Endothelial cell of umbilical vein (primary cell): Measurements from ENCODE around the gene NEDD1. TPM values are rescaled to one million over a fixed set of nuclear protein-coding genes. Genes with fewer than 3 reads are reported as not detected.

Source experiments
- Bru-seq: library from RNA; stranded (reverse); fragments of 400-500 nt; gene quantifications from one replicate; lab custom pipeline; 2021; lab: Mats Ljungman, UMichigan
- BruChase-seq, 2 experiments: library from RNA; stranded (reverse); fragments of 400-500 nt; gene quantifications; one replicate each; lab custom pipeline; 2021; lab: Mats Ljungman, UMichigan
- BruUV-seq: library from RNA; stranded (reverse); fragments of 400-500 nt; replicated peaks from 2 replicates; lab custom pipeline; 2021; lab: Mats Ljungman, UMichigan
- CTCF ChIA-PET: fragments of 300-600, 350-600 bp; sonication (Branson Sonifier 250); formaldehyde crosslinking; loops from one replicate; lab custom pipeline; 2021; ENCODE audit warnings: antibody characterized with exemption, inconsistent platforms; lab: Charles Lee
- POLR2A ChIA-PET: fragments of 300-600, 350-600 bp; sonication (Branson Sonifier 250); formaldehyde crosslinking; loops from one replicate; lab custom pipeline; 2021; ENCODE audit warnings: antibody characterized with exemption, inconsistent platforms; lab: Charles Lee
- DNase-seq: peaks from one replicate; pipeline ENCODE4 v3.0.0-alpha.2; 2011; ENCODE audit warnings: low read depth, low spot score
- FAIRE-seq: peaks from 2 replicates; lab custom pipeline; 2011; peaks lifted over from hg19 to GRCh38; lab: Jason Lieb, UNC
- H2AFZ ChIP-seq: 2 replicates; pipeline ENCODE4 v1.6.0; 2012; ENCODE audit warnings: low read depth, low read length, control low read depth, inconsistent platforms
- H3K27ac ChIP-seq: 2 replicates; pipeline ENCODE4 v1.5.1; 2011; ENCODE audit warnings: low read depth, mild to moderate bottlenecking, control low read depth, low read length, moderate library complexity; ENCODE audit not compliant: insufficient read depth
- H3K27me3 ChIP-seq, 2 experiments: 2 replicates each; pipeline versions ENCODE4 v1.6.0 to v1.6.1; 2011; ENCODE audit warnings: low read length in 2 of 2, mixed read lengths in 1 of 2; ENCODE audit not compliant: control insufficient read depth in 2 of 2, insufficient read depth in 2 of 2
- H3K36me3 ChIP-seq, 2 experiments: 2 replicates in 1 of 2; 3 replicates in 1 of 2; pipeline ENCODE4 v1.5.1; 2011; ENCODE audit warnings: low read length in 2 of 2, mild to moderate bottlenecking in 1 of 2, moderate library complexity in 1 of 2; ENCODE audit not compliant: control insufficient read depth in 2 of 2, insufficient read depth in 2 of 2; ENCODE audit errors: extremely low read depth in 1 of 2
- H3K4me1 ChIP-seq: 3 replicates; pipeline ENCODE4 v1.5.1; 2011; ENCODE audit warnings: mild to moderate bottlenecking, low read length; ENCODE audit not compliant: control insufficient read depth, insufficient read depth; ENCODE audit errors: extremely low read depth
- H3K4me2 ChIP-seq: 2 replicates; pipeline ENCODE4 v1.6.1; 2011; ENCODE audit warnings: low read length, control low read depth, mixed read lengths; ENCODE audit not compliant: insufficient read depth
- H3K4me3 ChIP-seq, 3 experiments: fragments of 200-600 bp in 1 of 3; sonication (generic), shearing (Covaris generic) in 1 of 3; replicated peaks in 1 of 3; 2 replicates each; pipeline ENCODE4 v1.5.1; 2011 to 2016; ENCODE audit warnings: control low read depth in 3 of 3, low read length in 3 of 3, mild to moderate bottlenecking in 2 of 3, inconsistent platforms in 1 of 3, low read depth in 1 of 3, moderate library complexity in 1 of 3; ENCODE audit not compliant: insufficient read depth in 1 of 3
- H3K79me2 ChIP-seq: 2 replicates; pipeline ENCODE4 v1.6.0; 2012; ENCODE audit warnings: low read length, inconsistent platforms; ENCODE audit not compliant: control insufficient read depth, insufficient read depth
- H3K9ac ChIP-seq: replicated peaks from 2 replicates; pipeline ENCODE3; 2011; ENCODE audit warnings: low read length, control low read depth; ENCODE audit not compliant: insufficient read depth; ENCODE audit errors: extremely low read depth
- H3K9me1 ChIP-seq: replicated peaks from 3 replicates; pipeline ENCODE4 v1.6.0; 2011; ENCODE audit warnings: mild to moderate bottlenecking, low read length; ENCODE audit not compliant: control insufficient read depth, insufficient read depth; ENCODE audit errors: extremely low read depth
- H3K9me3 ChIP-seq: replicated peaks from 2 replicates; pipeline ENCODE4 v1.5.1; 2012; ENCODE audit warnings: low read length, inconsistent platforms; ENCODE audit not compliant: control insufficient read depth, insufficient read depth
- H4K20me1 ChIP-seq: replicated peaks from 2 replicates; pipeline ENCODE3; 2011; ENCODE audit warnings: mild to moderate bottlenecking, low read length; ENCODE audit not compliant: control insufficient read depth, insufficient read depth; ENCODE audit errors: extremely low read depth
- CTCF ChIP-seq, 2 donors: IDR thresholded peaks; 1 replicate in 1 of 2; 2 replicates in 1 of 2; pipeline ENCODE4 v1.5.1; 2011; ENCODE audit warnings: low read length in 2 of 2, mild to moderate bottlenecking in 2 of 2, moderate library complexity in 2 of 2, control low read depth in 1 of 2, inconsistent platforms in 1 of 2, low read depth in 1 of 2; ENCODE audit not compliant: insufficient read depth in 1 of 2; ENCODE audit errors: extremely low read depth in 1 of 2
- EZH2 ChIP-seq: IDR thresholded peaks from 2 replicates; pipeline ENCODE4 v1.6.1; 2012; ENCODE audit warnings: borderline replicate concordance, low read depth, mild to moderate bottlenecking, moderate library complexity, low read length, inconsistent platforms; ENCODE audit not compliant: severe bottlenecking
- FOS ChIP-seq: IDR thresholded peaks from 2 replicates; pipeline ENCODE4 v1.6.1; 2011; ENCODE audit warnings: mild to moderate bottlenecking, low read length, moderate library complexity, borderline replicate concordance; ENCODE audit not compliant: insufficient read depth
- GATA2 ChIP-seq: IDR thresholded peaks from 2 replicates; pipeline ENCODE4 v1.7.0; 2011; ENCODE audit warnings: low read depth, mild to moderate bottlenecking, moderate library complexity, mixed read lengths, low read length; ENCODE audit not compliant: insufficient read length, insufficient read depth
- JUN ChIP-seq: IDR thresholded peaks from 2 replicates; pipeline ENCODE4 v1.6.1; 2011; ENCODE audit warnings: borderline replicate concordance, low read depth; ENCODE audit not compliant: insufficient read length, insufficient read depth
- MAX ChIP-seq: IDR thresholded peaks from 2 replicates; pipeline ENCODE4 v1.6.1; 2011; ENCODE audit not compliant: insufficient read depth, insufficient read length
- MYC ChIP-seq: IDR thresholded peaks from one replicate; pipeline ENCODE4 v1.6.1; 2011; ENCODE audit warnings: mild to moderate bottlenecking, low read depth, low read length
- POLR2A ChIP-seq: IDR thresholded peaks from 2 replicates; pipeline ENCODE4 v1.6.1; 2012; ENCODE audit warnings: low read depth, mild to moderate bottlenecking, control low read depth, low read length
- POLR2AphosphoS5 ChIP-seq: IDR thresholded peaks from 2 replicates; pipeline ENCODE4 v1.6.1; 2012; ENCODE audit warnings: low read depth, mild to moderate bottlenecking, control low read depth, low read length, moderate library complexity; ENCODE audit not compliant: insufficient read depth
- dilution Hi-C: fragments of 300-500 bp; cut with MboI; formaldehyde crosslinking; loops from one replicate; pipeline ENCODE4 v1.15.0; 2019; ENCODE audit warnings: low sequenced_read_pairs; ENCODE audit not compliant: extremely low pct_ligation_motif_present
- intact Hi-C: fragments of 100-400 bp; cut with micrococcal nuclease; formaldehyde crosslinking; loops from one replicate; pipeline ENCODE4 v1.10.0; 2022
- long read RNA-seq: library from polyadenylated mRNA; stranded (forward); transcript quantifications from one replicate; pipeline ENCODE4 v2.0.0, GENCODE V29; 2021
- polyA minus RNA-seq, 3 experiments: library from RNA; depleted of rRNA, polyadenylated mRNA; stranded (reverse); fragments of >200 nt; gene quantifications; 1 replicate in 1 of 3; 2 replicates in 2 of 3; pipeline ENCODE4 v1.2.3, GENCODE V29; 2011
- polyA plus RNA-seq, 4 experiments: library from polyadenylated mRNA; depleted of rRNA in 3 of 4; stranded (reverse) in 3 of 4; unstranded in 1 of 4; fragments of >200 nt; gene quantifications; 2 replicates each; pipeline versions ENCODE4 v1.2.1 to v1.2.3, GENCODE V29; 2011 to 2012; ENCODE audit warnings: missing spikeins in 1 of 4
- total RNA-seq: library from RNA; stranded (reverse); gene quantifications from 2 replicates; pipeline ENCODE4 v1.2.3, GENCODE V29; 2021

Gene NEDD1
- 25.4 and 26.8 TPM in 2 replicates for total RNA-seq
- polyA plus RNA-seq: 7.0 and 9.8 TPM in 2 replicates
- 10.3 and 11.3 TPM in 2 replicates for polyA plus RNA-seq (2011; cell fraction: cytosol; rRNA removed)
- polyA plus RNA-seq (2011; cell fraction: nucleus; rRNA removed): 17.4 and 18.6 TPM in 2 replicates
- 15.6 and 20.6 TPM in 2 replicates for polyA plus RNA-seq (2012)
- polyA minus RNA-seq: 60.8 and 63.7 TPM in 2 replicates
- 16.8 TPM for polyA minus RNA-seq (2011; cell fraction: cytosol; rRNA and poly(A)+ RNA removed)
- 16.3 and 37.1 TPM in 2 replicates for polyA minus RNA-seq (2011; cell fraction: nucleus; rRNA and poly(A)+ RNA removed)
- Bru-seq, nascent RNA: percentile 85 among the genes with signal in this experiment
- BruChase-seq, experiment 1, labeled RNA remaining after a 6-hour chase: percentile 81 among the genes with signal in this experiment
- BruChase-seq, experiment 2, labeled RNA remaining after a 2-hour chase: percentile 84 among the genes with signal in this experiment
- long read RNA-seq, full-length matches to known transcripts: 43 of 75 reads
- long read RNA-seq, partial matches to known transcripts: 5 of 75 reads
- long read RNA-seq, other reads (novel, unspliced or antisense): 27 of 75 reads

GRCh38 chr12:96906849-96907670 is at the start of gene NEDD1:
Gene NEDD1 (plus strand): TSS chr12:96907257. CDS start chr12:96909760, 2,503 bp downstream.
- Histone ChIP-seq H3K9me1 (no peaks in the 10 kb centered on the region), H3K9me3 (no peaks in the 10 kb centered on the region), H3K4me1 (peaks cover 19% of the 10 kb centered on the region), H2AFZ (peak within 1 kb of the TSS; percentile 90), H3K36me3 (no peaks in the 10 kb centered on the region), H3K4me2 (peak within 1 kb of the TSS; percentile 85), H4K20me1 (no peaks in the 10 kb centered on the region), H3K27ac (peak within 1 kb of the TSS; percentile 49), H3K9ac (peak within 1 kb of the TSS; percentile 73), H3K4me3 (peak within 1 kb of the TSS; percentile 77 to 92 (median 90)), H3K79me2 (peaks cover 29% of the 10 kb centered on the region), H3K27me3 (no peaks in the 10 kb centered on the region)
- TF ChIP-seq POLR2A (peak; percentile 86), POLR2AphosphoS5 (peak; percentile 80), FOS (no peak), MAX (no peak), MYC (no peak), EZH2 (no peak), CTCF (IDR thresholded peaks at IDR 0.05; ENCODE audit: extremely low read depth in 1 of 2, insufficient read depth in 1 of 2, low read depth in 1 of 2, low read length in 2 of 2) (no peak), GATA2 (no peak), JUN (no peak)
- no TSS peak for BruUV-seq
- dilution Hi-C loops (no loop called here), intact Hi-C loops (loop anchor here (1.0 to 2.0 kb wide), 2 partner anchors 18 to 96 kb away; no protein-coding TSS in a partner anchor)
- FAIRE-seq: peak; percentile 78
- CTCF ChIA-PET: interaction anchor here (1.5 kb wide), 1 partner anchor 11 kb away, joined by 6 read pairs; no protein-coding TSS in a partner anchor
- peak; percentile 82 for DNase-seq
- POLR2A ChIA-PET: no interaction called here
